AG20443 (cell line): ENCODE data around the gene SFN.
"Not testable (repeated sequence)": the region's sequence is repeated elsewhere in the genome, so short reads cannot be mapped to it uniquely, and the experiment has no call there.

ENCODE experiments used
- DNase-seq: peaks from one replicate; pipeline ENCODE4 v3.0.0; 2012; ENCODE audit warnings: low spot score, mixed read lengths

The SFN gene

DNA sequence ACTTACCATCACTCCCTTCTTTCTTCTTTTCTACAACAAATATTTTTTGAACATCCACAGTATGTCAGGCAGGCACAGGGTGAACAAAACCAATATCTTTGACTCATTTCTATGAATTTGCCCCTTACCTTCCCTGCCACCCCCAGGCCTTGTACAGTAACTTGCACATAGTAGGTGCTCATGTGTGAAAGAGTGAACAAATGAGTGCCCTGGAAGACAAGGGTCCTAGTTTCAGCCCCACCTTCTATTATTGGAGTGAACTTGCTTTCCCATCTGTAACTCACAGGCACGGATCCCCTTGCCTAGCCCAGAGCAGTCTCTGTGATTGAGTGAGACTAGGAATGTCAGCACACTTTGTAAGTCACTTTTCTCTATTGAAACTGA, 23.6 kb upstream of the SFN start:
- no peak for DNase-seq

DNA sequence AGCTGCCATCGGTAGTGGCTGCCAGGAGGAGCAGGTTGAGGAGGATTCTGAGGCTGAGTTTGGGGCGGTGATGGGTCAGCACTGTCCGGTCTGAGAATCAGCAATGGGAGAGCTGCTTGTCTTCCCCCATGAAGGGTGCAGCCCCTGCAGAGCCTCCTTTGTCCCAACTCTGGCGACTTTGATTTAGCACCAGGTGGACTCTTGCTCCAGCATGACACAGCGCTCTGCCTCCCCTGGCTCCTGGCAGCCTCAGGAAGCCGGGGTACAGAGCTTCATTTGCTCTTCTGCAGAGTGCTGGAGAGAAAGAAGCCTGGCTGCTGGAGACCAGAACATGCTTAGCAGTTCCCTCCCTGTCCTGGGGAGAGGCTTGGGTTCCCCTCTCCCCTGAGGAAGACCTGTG, 23.2 kb upstream of the SFN start:
- no peak for DNase-seq

DNA sequence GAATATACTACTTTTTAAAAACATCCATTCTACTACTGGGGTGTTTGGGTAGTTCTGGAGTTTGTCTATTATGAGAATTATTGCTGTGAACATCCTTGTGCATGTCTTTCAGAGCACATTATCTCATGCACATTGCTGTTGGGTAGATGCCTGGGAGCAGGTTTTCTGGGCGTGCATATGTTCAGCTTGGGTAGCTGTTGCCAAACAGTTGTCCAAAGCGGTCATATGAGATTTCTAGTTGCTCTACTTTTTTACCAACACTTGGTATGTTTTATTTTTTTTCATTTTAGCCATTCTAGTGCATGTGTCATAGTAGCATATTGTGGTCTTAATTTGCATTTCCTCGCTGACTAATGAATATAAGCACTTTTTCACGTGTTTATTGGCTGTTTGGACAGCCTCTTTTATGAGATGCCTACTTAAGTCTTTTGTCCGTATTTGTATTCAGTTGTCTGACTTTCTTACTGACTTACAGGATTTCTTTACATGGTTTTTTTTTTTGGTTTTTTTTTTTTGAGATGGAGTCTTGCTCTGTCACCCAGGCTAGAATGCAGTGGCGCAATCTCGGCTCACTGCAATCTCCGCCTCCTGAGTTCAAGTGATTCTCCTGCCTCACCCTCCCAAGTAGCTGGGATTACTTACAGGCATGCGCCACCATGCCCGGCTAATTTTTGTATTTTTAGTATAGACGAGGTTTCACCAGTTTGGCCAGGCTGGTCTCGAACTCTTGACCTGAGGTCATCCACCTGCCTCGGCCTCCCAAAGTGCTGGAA, 18.3 kb upstream of the SFN start:
- no peak for DNase-seq

DNA sequence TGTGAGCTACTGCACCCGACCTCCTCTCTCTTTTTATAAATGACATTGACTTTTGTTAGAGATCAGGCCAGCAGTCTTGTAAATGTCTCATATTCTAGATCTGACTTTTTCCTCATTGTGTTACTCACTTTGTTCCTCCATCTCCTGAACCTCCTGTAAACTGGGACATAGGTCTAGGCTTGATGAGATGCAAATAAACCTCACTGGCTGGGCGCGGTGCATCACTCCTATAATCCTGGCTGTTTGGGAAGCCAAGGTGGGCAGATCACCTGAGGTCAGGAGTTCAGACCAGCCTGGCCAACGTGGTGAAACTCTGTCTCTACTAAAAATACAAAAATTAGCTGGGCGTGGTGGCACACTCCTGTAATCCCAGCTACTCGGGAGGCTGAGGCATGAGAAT, 15.1 kb upstream of the SFN start:
- DNase-seq: not testable (repeated sequence)

DNA sequence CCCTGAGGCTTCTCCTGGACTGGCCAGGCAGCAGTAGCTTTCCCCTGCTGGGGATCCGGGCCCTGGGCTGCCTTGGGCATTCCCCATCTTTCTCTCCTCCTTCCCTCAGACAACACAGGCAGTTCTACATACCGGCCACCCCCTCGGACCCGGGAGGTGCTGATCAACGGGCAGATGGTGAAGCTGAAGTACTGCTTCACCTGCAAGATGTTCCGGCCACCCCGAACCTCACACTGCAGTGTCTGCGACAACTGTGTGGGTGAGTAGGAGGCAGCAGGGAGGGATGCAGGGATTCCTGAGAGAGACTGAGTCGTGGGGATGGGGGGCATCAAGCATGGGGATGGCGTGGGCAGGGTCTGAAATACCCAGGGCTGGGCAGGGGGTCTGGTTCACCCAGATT, 14.4 kb upstream of the SFN start:
- DNase-seq: no peak

DNA sequence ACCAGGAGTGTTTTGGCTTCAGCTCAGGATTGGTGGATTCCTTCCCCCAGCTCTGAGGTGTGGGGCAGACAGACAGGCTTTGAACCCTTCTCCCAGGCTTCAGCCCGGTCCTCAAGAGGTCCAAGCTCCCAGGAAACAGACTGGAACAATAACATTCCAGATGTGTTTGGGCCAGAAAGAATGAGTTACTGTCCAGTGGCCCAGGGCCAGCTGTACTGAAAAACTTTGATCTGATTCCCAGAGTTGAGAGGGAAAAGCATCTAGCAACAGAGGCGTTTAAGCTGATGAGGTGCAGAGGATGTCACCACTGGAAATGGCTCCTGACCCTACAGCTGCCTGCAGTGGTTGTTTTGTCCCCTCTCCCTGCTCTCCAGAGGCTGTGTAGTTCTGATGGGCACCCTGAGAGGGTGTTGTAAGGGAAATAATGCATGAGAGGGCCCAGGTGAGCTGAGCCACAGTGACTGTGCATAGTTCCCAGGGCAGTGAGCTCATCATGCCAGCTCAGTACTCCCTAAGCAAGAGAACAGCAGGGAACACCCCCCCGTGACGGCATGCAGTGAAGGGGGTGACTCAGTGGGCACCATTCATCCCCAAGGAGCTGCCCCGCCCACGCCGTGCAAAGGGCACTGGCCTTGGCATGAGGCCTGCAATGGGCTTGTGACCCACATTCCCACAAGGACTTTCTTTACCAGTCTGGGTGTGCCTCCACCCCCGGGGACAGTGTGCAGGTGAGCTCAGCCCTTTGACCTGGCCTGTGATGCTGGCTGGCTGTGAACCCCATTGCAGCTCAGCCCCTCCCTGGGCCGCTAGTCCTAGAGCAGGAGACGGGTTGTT, 13.8 kb upstream of the SFN start:
- DNase-seq: peak; percentile 87

DNA sequence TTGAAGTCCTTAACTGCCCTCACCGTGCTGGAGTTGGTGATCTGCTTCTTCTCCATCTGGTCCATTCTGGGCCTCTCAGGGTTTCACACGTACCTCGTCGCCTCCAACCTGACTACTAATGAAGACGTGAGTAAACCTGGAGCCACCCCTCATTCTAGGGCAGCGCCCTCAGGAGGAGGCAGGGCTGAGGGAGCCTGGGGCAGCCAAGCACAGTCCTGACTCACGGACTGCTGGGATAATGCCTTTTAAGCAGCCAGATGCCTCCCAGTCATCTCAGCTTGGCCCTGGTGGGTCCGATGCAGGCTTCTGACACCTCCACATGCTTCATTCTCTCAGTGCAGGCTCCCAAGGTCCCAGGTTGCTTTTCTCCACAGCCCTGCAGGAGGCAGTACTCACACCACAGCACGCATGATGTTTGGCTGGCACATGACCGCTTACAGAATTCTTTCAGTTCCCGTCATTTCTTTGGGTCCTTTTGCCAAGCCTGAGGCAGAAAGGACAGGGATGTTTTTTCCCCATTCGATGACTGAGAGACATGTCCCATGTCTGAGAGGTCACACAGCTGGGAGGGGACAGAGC, 11.8 kb upstream of the SFN start:
- DNase-seq: no peak

DNA sequence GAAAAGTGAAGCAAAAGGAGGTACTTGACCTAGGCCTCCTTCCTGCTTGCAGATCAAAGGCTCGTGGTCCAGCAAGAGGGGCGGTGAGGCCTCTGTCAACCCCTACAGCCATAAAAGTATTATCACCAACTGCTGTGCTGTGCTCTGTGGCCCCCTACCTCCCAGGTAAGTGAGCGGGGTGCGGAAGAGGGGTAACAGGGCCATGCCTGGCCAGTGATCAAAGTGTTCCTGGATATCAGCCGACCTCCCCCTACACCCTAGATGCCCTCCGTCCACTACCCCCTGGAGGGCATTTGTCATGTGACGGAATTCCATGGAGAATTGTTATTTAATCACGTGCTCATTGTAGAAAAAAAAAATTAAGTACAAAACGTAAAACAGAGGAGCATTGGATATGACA, 10.2 kb upstream of the SFN start:
- no peak for DNase-seq

DNA sequence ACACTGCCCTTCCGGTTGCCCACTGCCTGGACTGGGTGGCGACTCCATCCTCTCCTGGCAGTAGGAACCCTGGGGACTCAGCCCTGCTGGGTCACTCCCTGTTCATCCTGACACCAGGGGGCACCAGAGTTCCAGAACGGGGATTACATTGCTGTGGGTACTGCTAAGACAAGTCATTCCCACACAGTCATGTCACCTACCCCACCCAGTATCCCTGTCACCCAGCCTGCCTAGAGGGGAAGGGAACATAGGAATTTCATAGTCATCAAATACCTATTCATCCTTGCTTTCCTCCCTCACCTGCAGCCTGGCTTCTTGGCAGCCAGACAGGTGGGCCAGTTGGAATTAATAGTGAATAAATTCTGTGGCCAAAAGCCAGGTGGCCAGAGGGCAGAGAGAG, 9.8 kb upstream of the SFN start:
- DNase-seq: peak; percentile 93

DNA sequence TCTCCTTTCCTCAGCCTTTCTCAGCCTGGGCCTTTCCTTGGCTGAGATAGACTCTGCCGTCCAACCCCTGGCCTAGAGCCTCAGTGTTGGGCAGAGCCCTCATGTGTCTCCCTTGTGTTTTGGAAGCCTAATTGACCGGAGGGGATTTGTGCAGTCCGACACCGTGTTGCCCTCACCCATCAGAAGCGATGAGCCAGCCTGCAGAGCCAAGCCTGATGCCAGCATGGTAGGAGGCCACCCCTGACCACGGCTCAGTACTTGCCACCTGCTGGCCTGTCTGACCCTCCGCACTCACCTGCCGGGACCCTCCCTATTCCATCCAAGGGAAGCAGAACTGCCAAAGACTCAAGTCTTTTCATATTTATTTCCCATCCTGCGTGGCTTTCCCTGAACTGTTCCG, 9.3 kb upstream of the SFN start:
- DNase-seq: no peak

DNA sequence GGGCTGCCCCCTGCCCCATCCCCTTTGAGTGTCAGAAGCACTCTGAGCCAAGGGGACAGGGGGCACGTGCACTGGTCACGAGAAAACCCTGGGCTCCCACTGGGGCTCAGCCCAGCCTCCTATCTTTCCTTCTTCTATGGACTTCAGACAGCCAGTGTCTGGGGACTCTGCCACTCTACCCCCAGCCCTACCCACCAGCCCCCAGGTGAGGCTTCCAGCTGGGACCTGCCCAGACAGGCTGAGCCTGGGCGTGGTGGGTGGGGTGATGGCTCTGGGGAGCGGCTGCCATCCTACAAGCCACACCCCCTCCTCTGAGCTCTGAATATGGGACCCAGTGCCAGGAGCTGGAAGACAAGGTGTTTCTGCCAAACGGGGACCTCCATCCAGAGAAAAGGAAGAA, 8.0 kb upstream of the SFN start:
- no peak for DNase-seq

DNA sequence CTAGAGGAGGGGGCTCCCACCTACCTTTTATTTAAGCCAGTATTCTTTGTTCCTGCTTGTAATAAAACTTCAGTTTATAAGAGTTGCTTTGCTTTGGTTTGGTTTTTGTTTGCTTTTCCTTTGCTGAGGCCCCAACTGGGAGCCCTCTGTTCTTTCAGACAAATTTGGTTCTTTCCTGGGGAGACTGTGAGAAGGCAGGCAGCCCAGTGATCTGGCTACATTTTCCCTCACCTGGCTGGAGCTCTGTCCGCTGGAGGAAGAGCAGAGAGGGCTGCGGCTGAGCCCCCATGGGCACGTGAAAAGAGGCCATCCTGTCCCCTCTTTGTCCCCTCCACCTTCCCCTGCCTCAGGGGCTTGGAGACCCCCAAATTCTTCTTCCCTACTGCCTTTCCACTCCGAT, 7.3 kb upstream of the SFN start:
- no peak for DNase-seq

DNA sequence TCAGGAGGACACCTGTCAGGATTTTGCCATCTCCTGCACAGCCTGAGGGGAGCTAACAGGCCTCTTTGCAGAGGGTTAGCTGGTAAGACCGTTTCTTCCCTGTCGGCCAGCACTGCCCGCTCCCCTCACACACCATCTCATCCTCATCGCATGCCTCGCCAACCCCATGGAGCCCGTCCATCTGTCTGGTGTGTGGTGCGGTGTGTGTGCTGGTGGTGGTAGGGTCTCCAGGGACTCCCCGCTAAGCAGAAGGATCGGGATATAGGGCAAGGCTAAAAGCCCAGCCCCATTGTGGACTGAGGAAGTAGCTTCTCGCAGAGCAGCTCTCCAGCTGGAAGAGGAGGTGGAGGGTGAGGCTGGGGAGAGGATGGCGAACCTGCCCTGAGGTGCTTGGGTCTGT, 6.8 kb upstream of the SFN start:
- no peak for DNase-seq

DNA sequence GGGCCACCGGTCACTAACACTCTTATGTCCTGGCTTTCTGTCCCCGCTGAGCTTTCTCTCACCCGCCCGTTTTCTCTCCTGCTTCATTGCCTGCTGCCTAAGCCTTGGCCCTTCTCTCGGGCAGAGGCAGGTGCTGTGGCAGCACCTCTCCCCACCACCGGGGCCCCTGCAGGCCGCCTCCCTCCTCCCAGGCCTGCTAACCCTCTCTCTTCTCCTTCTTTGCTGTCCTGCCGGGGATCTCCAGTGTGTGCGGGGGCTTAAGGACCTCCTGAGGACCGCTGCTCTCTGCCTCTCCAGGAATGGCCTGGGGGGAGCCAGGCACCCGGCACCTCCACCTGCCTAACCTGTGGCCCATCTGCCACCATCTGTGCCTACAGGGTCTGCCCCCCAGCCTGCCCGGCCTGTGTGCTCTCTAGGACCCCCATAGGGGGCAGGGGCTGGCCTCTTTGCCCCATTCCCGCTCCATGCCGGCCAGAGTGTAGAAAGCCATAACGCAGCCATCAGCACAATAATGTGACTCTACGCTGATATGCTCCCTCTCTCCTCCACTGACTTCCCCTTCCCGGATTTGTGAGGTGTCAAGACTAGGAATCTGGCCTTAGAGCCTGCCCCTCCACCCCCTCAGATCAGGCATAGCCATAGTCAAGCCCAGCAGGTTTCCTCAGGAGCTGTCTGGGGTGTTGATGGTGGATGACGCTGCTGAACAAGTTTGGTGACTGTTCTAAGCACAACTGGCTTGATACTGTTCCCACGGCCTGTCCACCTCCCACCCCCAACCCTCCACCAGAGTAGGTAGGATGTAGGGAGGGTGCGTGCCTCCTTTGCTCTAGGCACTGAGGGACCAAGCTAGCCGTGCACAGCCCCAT, 6.1 kb upstream of the SFN start:
- DNase-seq: no peak

DNA sequence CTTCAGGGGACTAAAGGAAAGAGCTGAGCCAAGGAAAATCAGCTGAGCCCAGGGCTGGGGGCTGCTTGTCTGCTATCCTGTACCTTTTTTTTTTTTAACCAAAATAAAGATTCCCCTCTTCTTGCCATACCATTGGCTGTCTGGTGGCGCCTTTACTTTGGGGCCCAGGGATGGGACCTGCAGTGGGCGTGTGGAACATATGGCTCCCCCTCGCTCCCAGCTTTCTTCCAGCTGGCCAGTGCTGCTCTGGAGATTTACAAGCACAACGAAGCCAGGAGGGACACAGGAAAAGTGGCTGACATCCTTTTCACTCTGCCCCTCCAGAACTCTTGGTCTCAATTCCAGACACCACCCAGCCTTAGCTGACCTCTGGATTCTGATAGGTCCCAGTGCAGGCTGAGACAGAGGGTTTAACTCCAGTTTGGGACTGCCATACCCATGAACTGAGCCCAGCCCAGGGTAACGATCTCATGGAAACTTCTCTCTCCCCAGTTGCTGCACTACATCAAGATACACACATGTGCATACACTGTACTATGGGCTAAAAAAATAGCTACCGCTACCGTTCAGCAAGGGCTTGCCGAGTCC, 5.4 kb upstream of the SFN start:
- no peak for DNase-seq

DNA sequence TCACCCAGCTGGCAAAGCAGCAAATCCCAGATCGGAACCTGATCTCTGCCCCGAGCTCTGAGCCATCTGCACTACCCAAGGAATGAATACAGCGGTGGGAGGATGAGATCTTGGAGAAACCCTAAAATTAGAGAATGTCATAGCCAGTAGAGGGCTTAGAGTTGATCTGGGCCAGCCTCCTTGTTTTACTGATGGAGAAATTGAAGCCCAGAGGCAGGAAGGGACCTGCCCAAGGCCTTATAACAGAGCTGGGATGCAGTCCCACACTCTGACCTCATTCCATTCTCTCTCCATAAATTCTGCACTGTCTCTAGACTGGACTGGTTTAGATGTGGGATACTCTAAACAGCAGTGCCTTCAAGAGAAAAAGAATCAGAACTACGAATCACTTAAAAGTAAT, 4.8 kb upstream of the SFN start:
- DNase-seq: no peak

DNA sequence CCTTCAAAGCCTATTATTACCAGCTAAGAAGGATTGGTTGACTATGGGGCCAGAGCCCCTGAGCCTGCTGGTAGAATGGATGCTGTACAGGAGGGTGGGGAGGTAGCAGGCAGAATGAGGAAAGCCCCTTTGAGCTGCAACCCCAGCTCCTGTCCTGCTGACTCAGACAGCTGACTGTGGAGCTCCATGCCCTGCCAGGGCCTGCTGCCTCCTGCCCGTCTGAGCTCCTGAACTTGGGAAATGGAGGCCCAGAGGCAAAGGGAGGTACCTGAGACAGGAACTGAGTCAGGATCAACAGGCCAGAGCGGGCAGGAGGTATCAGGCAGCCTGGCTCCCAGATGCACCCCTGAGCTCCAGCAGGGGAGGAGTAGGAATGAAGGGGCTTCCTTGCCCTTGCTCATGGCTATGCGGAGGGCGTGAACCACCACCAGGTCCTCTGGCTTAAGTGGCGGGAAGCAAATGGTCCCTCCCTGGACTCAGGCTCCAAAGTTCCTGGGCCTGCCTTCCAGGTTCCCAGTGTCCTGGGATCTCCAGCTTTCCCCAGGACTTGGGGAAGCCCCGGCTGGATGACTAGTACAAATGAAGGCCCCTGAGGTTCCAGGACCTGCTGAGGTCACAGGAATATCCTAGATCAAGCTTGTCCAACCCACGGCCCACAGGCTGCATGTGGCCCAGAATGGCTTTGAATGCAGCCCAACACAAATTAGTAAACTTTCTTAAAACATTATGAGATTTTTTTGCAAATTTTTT, 3.9 kb upstream of the SFN start:
- DNase-seq: no peak

DNA sequence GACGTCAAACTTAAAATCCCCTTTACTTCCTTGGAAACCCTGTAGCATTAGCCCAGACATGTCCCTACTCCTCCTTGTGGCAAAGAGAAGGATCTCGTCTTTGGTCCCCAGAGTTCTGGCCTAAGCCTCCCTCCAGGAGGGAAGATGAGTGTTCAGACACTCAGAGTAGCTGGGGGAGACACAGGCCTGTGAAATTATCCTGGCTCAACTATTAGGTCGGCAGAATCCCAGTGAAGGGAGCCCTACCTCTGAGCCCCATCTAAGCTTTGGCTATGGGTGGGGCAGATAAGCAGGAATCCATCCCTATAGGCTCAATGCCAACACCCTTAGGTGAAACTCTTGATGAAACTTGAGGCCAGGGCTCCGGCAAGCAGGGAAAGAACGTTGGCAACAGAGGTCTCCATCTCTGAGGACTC, 1.7 kb upstream of the SFN start:
- DNase-seq: peak; percentile 41

DNA sequence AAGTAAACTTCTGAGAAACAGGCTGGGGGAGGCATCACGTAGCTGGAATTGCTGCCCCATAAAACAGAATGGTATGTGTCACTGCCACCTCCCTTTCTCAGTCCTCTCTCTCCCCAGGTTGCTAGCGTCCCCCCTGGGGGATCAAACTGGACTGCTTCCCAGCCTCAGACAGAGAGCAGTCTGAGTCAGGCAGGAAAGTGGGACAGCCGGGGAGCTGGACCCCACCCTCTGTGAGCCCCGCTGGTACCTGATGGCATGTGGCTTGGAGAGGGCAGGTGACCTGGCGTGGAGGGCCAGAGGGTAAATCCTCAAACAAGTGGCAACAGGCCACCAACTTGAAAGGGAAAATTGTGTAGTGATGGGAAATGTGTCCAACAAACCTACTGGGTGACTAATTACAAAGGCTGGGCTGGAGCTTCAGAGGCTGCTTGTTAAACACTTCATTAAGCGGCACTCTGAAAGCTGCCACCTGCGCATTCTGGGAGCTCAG, 1.0 kb upstream of the SFN start:
- no peak for DNase-seq

DNA sequence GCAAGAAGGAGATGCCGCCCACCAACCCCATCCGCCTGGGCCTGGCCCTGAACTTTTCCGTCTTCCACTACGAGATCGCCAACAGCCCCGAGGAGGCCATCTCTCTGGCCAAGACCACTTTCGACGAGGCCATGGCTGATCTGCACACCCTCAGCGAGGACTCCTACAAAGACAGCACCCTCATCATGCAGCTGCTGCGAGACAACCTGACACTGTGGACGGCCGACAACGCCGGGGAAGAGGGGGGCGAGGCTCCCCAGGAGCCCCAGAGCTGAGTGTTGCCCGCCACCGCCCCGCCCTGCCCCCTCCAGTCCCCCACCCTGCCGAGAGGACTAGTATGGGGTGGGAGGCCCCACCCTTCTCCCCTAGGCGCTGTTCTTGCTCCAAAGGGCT, 732 bp downstream of the SFN start:
- DNase-seq: no peak
